ENCODE data around the gene KRTAP1-5.
"Not testable (repeated sequence)": the region's sequence is repeated elsewhere in the genome, so short reads cannot be mapped to it uniquely, and the experiment has no call there.

The KRTAP1-5 gene

GRCh38 chr17:41026715-41027471 lies at the start of gene KRTAP1-5:
Gene KRTAP1-5, minus strand, starts transcription at chr17:41027208. Its CDS starts 53 bp downstream, at chr17:41027155.
- DNase-seq = no peak

GRCh38 chr17:41076788-41077187 lies 49.8 kb upstream of the KRTAP1-5 start:
- DNase-seq = no peak

GRCh38 chr17:41073676-41074075 lies 46.7 kb upstream of the KRTAP1-5 start:
- no peak for DNase-seq

- DNase-seq = no peak
These were observed 44.8 kb upstream of the KRTAP1-5 start for GRCh38 chr17:41071606-41072360.

- no peak for DNase-seq
These were observed 42.0 kb upstream of the KRTAP1-5 start for GRCh38 chr17:41069031-41069430.

GRCh38 chr17:41067281-41067680 lies 40.3 kb upstream of the KRTAP1-5 start:
- no peak for DNase-seq

- DNase-seq = no peak
These were observed 39.0 kb upstream of the KRTAP1-5 start, which contains the start of gene KRTAP2-4 for GRCh38 chr17:41065829-41066624. Gene KRTAP2-4, minus strand, starts transcription at chr17:41065879. Its CDS starts 34 bp downstream, at chr17:41065845.

- DNase-seq = not testable (repeated sequence)
These were observed 38.1 kb upstream of the KRTAP1-5 start for GRCh38 chr17:41065016-41065689.

GRCh38 chr17:41064301-41064700 lies 37.3 kb upstream of the KRTAP1-5 start:
- DNase-seq = no peak

GRCh38 chr17:41063449-41063848 lies 36.4 kb upstream of the KRTAP1-5 start:
- no peak for DNase-seq

GRCh38 chr17:41061964-41062363 lies 35.0 kb upstream of the KRTAP1-5 start:
- no peak for DNase-seq

GRCh38 chr17:41060052-41060604 lies 33.1 kb upstream of the KRTAP1-5 start, which contains the start of gene KRTAP2-3:
Gene KRTAP2-3, minus strand, starts transcription at chr17:41060114. Its CDS starts 64 bp downstream, at chr17:41060050.
- no peak for DNase-seq

GRCh38 chr17:41059276-41060051 lies 32.5 kb upstream of the KRTAP1-5 start:
- DNase-seq = not testable (repeated sequence)

GRCh38 chr17:41058741-41059140 lies 31.7 kb upstream of the KRTAP1-5 start:
- no peak for DNase-seq

GRCh38 chr17:41057547-41057946 lies 30.5 kb upstream of the KRTAP1-5 start:
- no peak for DNase-seq

- not testable (repeated sequence) for DNase-seq
These were observed 28.1 kb upstream of the KRTAP1-5 start, which contains the start of gene KRTAP2-2 for GRCh38 chr17:41055130-41055529. Gene KRTAP2-2, minus strand, starts transcription at chr17:41055230. Its CDS starts 19 bp downstream, at chr17:41055211.

- not testable (repeated sequence) for DNase-seq
These were observed 27.5 kb upstream of the KRTAP1-5 start for GRCh38 chr17:41054556-41054955.

GRCh38 chr17:41054025-41054424 lies 27.0 kb upstream of the KRTAP1-5 start:
- no peak for DNase-seq

- DNase-seq = no peak
These were observed 25.6 kb upstream of the KRTAP1-5 start for GRCh38 chr17:41052566-41052965.

- no peak for DNase-seq
These were observed 22.1 kb upstream of the KRTAP1-5 start for GRCh38 chr17:41049110-41049509.

- DNase-seq = no peak
These were observed 21.4 kb upstream of the KRTAP1-5 start for GRCh38 chr17:41048441-41048840.

Measured in activated effector memory CD4-positive, alpha-beta T cell treated with Interleukin-2 at 50 U/mL for 16 hours (primary cell).